H1 (cell line): ENCODE results near the gene POLR1G. TPM values are rescaled to one million over a fixed set of nuclear protein-coding genes. Genes with fewer than 3 reads are reported as not detected.

Source experiments
- CTCF ChIA-PET: fragments of 300-600 bp; sonication (Branson Sonifier 250); formaldehyde crosslinking; loops from one replicate; lab custom pipeline; 2021; ENCODE audit not compliant: partially characterized antibody; lab: Charles Lee
- POLR2A ChIA-PET: fragments of 300-600 bp; sonication (Branson Sonifier 250); formaldehyde crosslinking; loops from one replicate; lab custom pipeline; 2021; ENCODE audit warnings: inconsistent platforms; ENCODE audit not compliant: partially characterized antibody; lab: Charles Lee
- DNase-seq, 2 experiments: peaks; one replicate each; pipeline versions ENCODE4 v3.0.0 to v3.0.0-alpha.2; 2010 to 2022; ENCODE audit warnings: low spot score in 2 of 2, low read depth in 1 of 2, mixed read lengths in 1 of 2
- FAIRE-seq: peaks from 2 replicates; lab custom pipeline; 2011; peaks lifted over from hg19 to GRCh38; lab: Jason Lieb, UNC
- H2AFZ ChIP-seq: 2 replicates; pipeline ENCODE4 v1.8.1; 2012; ENCODE audit warnings: low read length, inconsistent platforms
- H2AK5ac ChIP-seq: 2 replicates; pipeline ENCODE4 v1.6.1; 2013; ENCODE audit warnings: low read depth, low read length
- H2BK120ac ChIP-seq: replicated peaks from 2 replicates; pipeline ENCODE3; 2013; ENCODE audit warnings: low read depth, low read length, inconsistent platforms
- H2BK12ac ChIP-seq: 2 replicates; pipeline ENCODE4 v1.6.1; 2013; ENCODE audit warnings: low read depth, low read length
- H2BK15ac ChIP-seq: 2 replicates; pipeline ENCODE4 v1.6.1; 2013; ENCODE audit warnings: low read length
- H2BK20ac ChIP-seq: 2 replicates; pipeline ENCODE4 v1.6.1; 2013; ENCODE audit warnings: low read length
- H2BK5ac ChIP-seq: 2 replicates; pipeline ENCODE4 v1.6.1; 2013; ENCODE audit warnings: low read depth, low read length
- H3K14ac ChIP-seq: 2 replicates; pipeline ENCODE4 v1.6.1; 2013; ENCODE audit warnings: inconsistent platforms; ENCODE audit not compliant: insufficient read length
- H3K18ac ChIP-seq: 2 replicates; pipeline ENCODE4 v1.6.1; 2013; ENCODE audit warnings: low read length; ENCODE audit errors: extremely low read depth
- H3K23ac ChIP-seq: 2 replicates; pipeline ENCODE4 v1.6.1; 2013; ENCODE audit warnings: inconsistent platforms; ENCODE audit not compliant: insufficient read length
- H3K23me2 ChIP-seq: 2 replicates; pipeline ENCODE4 v1.6.1; 2013; ENCODE audit warnings: low read depth, low read length
- H3K27ac ChIP-seq: 2 replicates; pipeline ENCODE4 v1.6.1; 2011; ENCODE audit warnings: low read depth, low read length, inconsistent platforms
- H3K27me3 ChIP-seq, 4 experiments: replicated peaks in 1 of 4; 1 replicate in 1 of 4; 2 replicates in 3 of 4; pipeline versions ENCODE4 v1.6.1 to v1.8.1; 2011 to 2013; ENCODE audit warnings: low read length in 3 of 4, mild to moderate bottlenecking in 3 of 4, inconsistent platforms in 2 of 4, mixed read lengths in 2 of 4, moderate library complexity in 1 of 4; ENCODE audit not compliant: control insufficient read depth in 3 of 4, insufficient read depth in 3 of 4; ENCODE audit errors: extremely low read depth in 1 of 4
- H3K36me3 ChIP-seq, 4 experiments: 2 replicates each; pipeline versions ENCODE4 v1.6.1 to v1.8.1; 2011 to 2013; ENCODE audit warnings: mild to moderate bottlenecking in 4 of 4, low read length in 3 of 4, moderate library complexity in 2 of 4, control low read depth in 1 of 4, inconsistent platforms in 1 of 4; ENCODE audit not compliant: insufficient read depth in 4 of 4, control insufficient read depth in 2 of 4
- H3K4ac ChIP-seq: replicated peaks from 2 replicates; pipeline ENCODE3; 2013; ENCODE audit warnings: low read length, low read depth, mixed read lengths, inconsistent platforms; ENCODE audit not compliant: insufficient read length
- H3K4me1 ChIP-seq, 4 experiments: replicated peaks in 1 of 4; 1 replicate in 1 of 4; 2 replicates in 3 of 4; pipeline versions ENCODE4 v1.6.1 to v1.8.1; 2011 to 2013; ENCODE audit warnings: low read length in 3 of 4, inconsistent platforms in 2 of 4, mixed read lengths in 1 of 4; ENCODE audit not compliant: insufficient read depth in 4 of 4, control insufficient read depth in 3 of 4
- H3K4me2 ChIP-seq, 2 experiments: 2 replicates each; pipeline versions ENCODE4 v1.6.1 to v1.8.1; 2011 to 2013; ENCODE audit warnings: low read depth in 2 of 2, low read length in 2 of 2, control low read depth in 1 of 2, inconsistent platforms in 1 of 2, mild to moderate bottlenecking in 1 of 2; ENCODE audit not compliant: insufficient read depth in 1 of 2
- H3K4me3 ChIP-seq, 4 experiments: fragments of 200-600, 300-600 bp in 1 of 4; sonication (generic), shearing (Covaris generic), sonication (Bioruptor Twin) in 1 of 4; 2 replicates each; pipeline versions ENCODE4 v1.5.1 to v1.8.1; 2011 to 2016; ENCODE audit warnings: low read length in 4 of 4, low read depth in 3 of 4, control low read depth in 2 of 4, inconsistent platforms in 2 of 4, mild to moderate bottlenecking in 2 of 4, mixed read lengths in 1 of 4, moderate library complexity in 1 of 4; ENCODE audit not compliant: insufficient read depth in 2 of 4; ENCODE audit errors: extremely low read depth in 1 of 4
- H3K56ac ChIP-seq: replicated peaks from 2 replicates; pipeline ENCODE3; 2013; ENCODE audit warnings: low read depth, mild to moderate bottlenecking, mixed read lengths, low read length, inconsistent platforms; ENCODE audit not compliant: insufficient read length
- H3K79me1 ChIP-seq: 2 replicates; pipeline ENCODE4 v1.6.1; 2013; ENCODE audit warnings: low read depth, low read length, control low read depth
- H3K79me2 ChIP-seq, 2 experiments: 2 replicates each; pipeline versions ENCODE4 v1.6.1 to v1.8.1; 2012 to 2013; ENCODE audit warnings: low read length in 2 of 2, mild to moderate bottlenecking in 2 of 2, inconsistent platforms in 1 of 2; ENCODE audit not compliant: insufficient read depth in 2 of 2, control insufficient read depth in 1 of 2
- H3K9ac ChIP-seq, 4 experiments: replicated peaks in 1 of 4; 1 replicate in 1 of 4; 2 replicates in 3 of 4; pipeline versions ENCODE4 v1.6.1 to v1.8.1; 2011 to 2013; ENCODE audit warnings: low read depth in 3 of 4, low read length in 3 of 4, control low read depth in 2 of 4, mild to moderate bottlenecking in 2 of 4, moderate library complexity in 2 of 4, inconsistent platforms in 1 of 4; ENCODE audit errors: extremely low read depth in 1 of 4
- H3K9me3 ChIP-seq, 2 experiments: 2 replicates each; pipeline versions ENCODE4 v1.6.1 to v1.8.1; 2012 to 2013; ENCODE audit warnings: mild to moderate bottlenecking in 2 of 2, moderate library complexity in 2 of 2, control low read depth in 1 of 2, inconsistent platforms in 1 of 2, low read depth in 1 of 2, low read length in 1 of 2, mixed read lengths in 1 of 2; ENCODE audit not compliant: insufficient read depth in 2 of 2
- H4K20me1 ChIP-seq, 2 experiments: replicated peaks in 1 of 2; 2 replicates each; pipeline versions ENCODE3 to v1.8.1; 2011 to 2013; ENCODE audit warnings: inconsistent platforms in 2 of 2, low read length in 2 of 2, mild to moderate bottlenecking in 1 of 2; ENCODE audit not compliant: insufficient read depth in 2 of 2, control insufficient read depth in 1 of 2
- H4K5ac ChIP-seq: 2 replicates; pipeline ENCODE4 v1.6.1; 2013; ENCODE audit warnings: low read length, low read depth, mixed read lengths, inconsistent platforms; ENCODE audit not compliant: insufficient read length
- H4K8ac ChIP-seq: 2 replicates; pipeline ENCODE4 v1.8.0; 2013; ENCODE audit warnings: mild to moderate bottlenecking, moderate library complexity, low read length, inconsistent platforms; ENCODE audit not compliant: insufficient read depth; ENCODE audit errors: extremely low read depth
- H4K91ac ChIP-seq: replicated peaks from 2 replicates; pipeline ENCODE3; 2013; ENCODE audit warnings: low read length, mixed read lengths, inconsistent platforms; ENCODE audit not compliant: insufficient read length
- ASH2L ChIP-seq: fragments of 200-600, 300-600 bp; sonication (generic); IDR thresholded peaks from one replicate; pipeline ENCODE4 v1.7.1; 2017; ENCODE audit warnings: low read length
- EZH2 ChIP-seq: fragments of 200-600 bp; sonication (generic); IDR thresholded peaks from 2 replicates; pipeline ENCODE4 v1.7.1; 2012; ENCODE audit warnings: low read depth, mild to moderate bottlenecking, moderate library complexity, low read length, inconsistent platforms; ENCODE audit not compliant: severe bottlenecking
- GABPA ChIP-seq: IDR thresholded peaks from 2 replicates; pipeline ENCODE4 v1.6.1; 2011; ENCODE audit warnings: mild to moderate bottlenecking, low read length, moderate library complexity, borderline replicate concordance; ENCODE audit not compliant: insufficient read depth
- NRF1 ChIP-seq: IDR thresholded peaks from 2 replicates; pipeline ENCODE4 v1.6.1; 2011; ENCODE audit warnings: mild to moderate bottlenecking, low read depth, low read length, improper control_type of control experiment
- POLR2A ChIP-seq, 2 experiments: IDR thresholded peaks; 1 replicate in 1 of 2; 2 replicates in 1 of 2; pipeline ENCODE4 v1.6.1; 2011; ENCODE audit warnings: low read depth in 2 of 2, low read length in 2 of 2, mild to moderate bottlenecking in 2 of 2; ENCODE audit errors: control extremely low read depth in 1 of 2
- POU5F1 ChIP-seq: IDR thresholded peaks from 2 replicates; pipeline ENCODE4 v1.6.1; 2011; ENCODE audit warnings: low read depth, mild to moderate bottlenecking, low read length, moderate library complexity
- RFX5 ChIP-seq: IDR thresholded peaks from 2 replicates; pipeline ENCODE4 v1.6.1; 2011; ENCODE audit warnings: low read depth, low read length, improper control_type of control experiment, borderline replicate concordance
- SP2 ChIP-seq: IDR thresholded peaks from 2 replicates; pipeline ENCODE4 v1.6.1; 2012; ENCODE audit warnings: mild to moderate bottlenecking, low read length, inconsistent platforms
- TEAD4 ChIP-seq: IDR thresholded peaks from 2 replicates; pipeline ENCODE4 v1.6.1; 2012; ENCODE audit warnings: low read depth, low read length, inconsistent platforms, mixed read lengths
- WGBS, 2 experiments: shearing (Covaris generic) in 1 of 2; methylation state at CpG; one replicate each; pipeline versions ENCODE4 v1.1.6 to v1.1.7; 2013 to 2015; ENCODE audit warnings: low lambda C conversion rate in 2 of 2, mixed read lengths in 2 of 2, inconsistent platforms in 1 of 2, low coverage in 1 of 2, missing lambda C conversion rate in 1 of 2; ENCODE audit not compliant: insufficient replicate concordance in 2 of 2, insufficient coverage in 1 of 2, insufficient read length in 1 of 2; ENCODE audit errors: extremely low coverage in 1 of 2, missing lambda C conversion rate in 1 of 2; 5-methylcytosine and 5-hydroxymethylcytosine counted together
- polyA plus RNA-seq, 7 experiments: library from polyadenylated mRNA; depleted of rRNA in 3 of 7; stranded (reverse) in 5 of 7; unstranded in 2 of 7; fragments of >200 nt in 5 of 7; fragments of 200-250 nt in 2 of 7; gene quantifications; 1 replicate in 5 of 7; 2 replicates in 1 of 7; 4 replicates in 1 of 7; pipeline versions ENCODE4 v1.2.1 to v1.2.3, GENCODE V29; 2011 to 2013; ENCODE audit warnings: missing spikeins in 2 of 7, mixed read lengths in 2 of 7
- total RNA-seq: library from RNA; stranded (reverse); fragmentation: NEBNext Ultra II Directional; extraction: Animal tissue kit (Norgen Biotek cat#: 25700); gene quantifications from 2 replicates; pipeline ENCODE4 v1.2.1, GENCODE V29; 2021
- TF ChIP-seq, protein P1 (sequence below): IDR thresholded peaks from 2 replicates; pipeline ENCODE4 v1.6.1; 2011; ENCODE audit warnings: low read length, improper control_type of control experiment

POLR1G gene
- total and polyA plus RNA-seq, 2 of the 8 experiments (the other 6 are each of a cell fraction or from before 2014, with no cell fraction given): 16.8 to 34.8 TPM

DNA sequence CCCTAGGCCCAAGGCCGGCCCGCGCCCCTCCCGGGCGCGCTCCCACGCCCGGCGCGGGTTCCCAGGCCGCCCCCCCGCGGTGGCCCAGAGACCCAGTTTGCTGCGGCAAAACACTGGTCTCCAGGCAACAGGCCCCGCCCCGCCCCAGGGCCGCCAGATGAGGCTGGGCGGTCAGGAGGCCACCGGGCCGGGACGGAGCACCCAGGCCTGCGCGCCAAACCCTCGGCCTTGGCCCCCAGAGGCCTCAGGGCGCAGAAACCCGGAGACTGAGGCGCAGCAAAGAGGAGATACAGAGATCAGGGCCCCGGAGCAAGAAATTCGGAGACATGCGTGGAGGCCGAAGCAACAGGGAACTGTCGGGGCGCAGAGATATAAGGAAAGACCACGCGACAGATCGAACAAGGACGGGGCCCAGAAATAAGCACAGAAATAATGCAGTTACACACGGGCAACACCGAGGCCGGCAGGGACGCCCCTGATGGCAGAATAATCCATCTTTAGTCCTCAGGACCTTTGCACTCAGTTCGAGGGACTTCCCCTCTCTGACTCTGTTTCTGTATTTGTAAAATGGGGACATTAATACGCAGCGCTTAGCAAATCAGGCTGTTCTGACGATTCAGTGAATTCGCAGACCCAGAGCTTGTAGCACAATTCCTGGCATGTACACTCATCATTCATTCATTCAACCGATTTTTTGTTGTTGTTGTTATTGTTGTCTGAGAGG lies 38.0 kb downstream of the POLR1G start:
- Histone ChIP-seq H3K9ac (peak overlapping the region in 2 of 4 experiments; percentile 67 to 74; a peak in 4 of 7 replicates), H3K18ac (peak overlapping the region; percentile 48), H3K4ac (no peak overlapping the region), H3K23ac (no peak overlapping the region), H3K4me1 (peaks cover 6 to 17% (median 11%) of the 10 kb centered on the region in 4 experiments), H3K27me3 (peaks cover 0 to 5% (median 3%) of the 10 kb centered on the region in 4 experiments; a peak in 5 of 7 replicates), H3K79me1 (no peaks in the 10 kb centered on the region), H4K20me1 (no peaks in the 10 kb centered on the region), H2BK120ac (no peak overlapping the region), H3K36me3 (no peaks in the 10 kb centered on the region), H4K91ac (no peak overlapping the region), H2AFZ (peak overlapping the region; percentile 79), H3K23me2 (peaks cover 12% of the 10 kb centered on the region), H3K56ac (no peak overlapping the region), H2BK5ac (0 out of 2 replicates have a peak overlapping the region, but pooled peaks have one; percentile 35), H3K4me3 (peak overlapping the region; percentile 38 to 72 (median 50); a peak in 7 of 8 replicates), H3K79me2 (no peaks in the 10 kb centered on the region), H2AK5ac (peak overlapping the region; percentile 82; the same call in 1 of the 2 replicates), H3K27ac (peak overlapping the region; percentile 32; the same call in 1 of the 2 replicates), H3K14ac (no peak overlapping the region), H4K5ac (no peak overlapping the region), H4K8ac (peak overlapping the region; percentile 69; the same call in 1 of the 2 replicates), H2BK12ac (peak overlapping the region; percentile 98; the same call in 1 of the 2 replicates), H3K9me3 (no peaks in the 10 kb centered on the region), H3K4me2 (peak overlapping the region; percentile 77 to 97), H2BK15ac (no peak overlapping the region), H2BK20ac (no peak overlapping the region)
- FAIRE-seq: no peak
- ChIA-PET POLR2A (interaction anchor here (0.6 to 1.9 kb wide), 9 partner anchors 9 to 195 kb away, joined by 3 to 12 read pairs (median 4); partner anchors contain the start of genes FOSB and RTN2), CTCF (interaction anchor here (1.0 to 6.3 kb wide), 6 partner anchors 13 to 41 kb away, joined by 4 to 145 read pairs (median 20); partner anchors contain the start of gene FOSB)
- peak in 1 of 2 experiments; percentile 96 for DNase-seq
- 25% methylated on average over 33 of the region's 47 CpGs; no CpG with 5 or more reads in 1 of the 2 experiments for WGBS, 2 experiments
- TF ChIP-seq EZH2: no peak
- no peak for TF ChIP-seq TEAD4
- TF ChIP-seq POU5F1: no peak
- TF ChIP-seq SP2: no peak
- no peak for TF ChIP-seq RFX5
- no peak; a peak in 1 of 3 replicates for TF ChIP-seq POLR2A (IDR thresholded peaks at IDR 0.05; ENCODE audit: control extremely low read depth in 1 of 2, low read depth in 2 of 2, low read length in 2 of 2)
- TF ChIP-seq, protein P1, sequence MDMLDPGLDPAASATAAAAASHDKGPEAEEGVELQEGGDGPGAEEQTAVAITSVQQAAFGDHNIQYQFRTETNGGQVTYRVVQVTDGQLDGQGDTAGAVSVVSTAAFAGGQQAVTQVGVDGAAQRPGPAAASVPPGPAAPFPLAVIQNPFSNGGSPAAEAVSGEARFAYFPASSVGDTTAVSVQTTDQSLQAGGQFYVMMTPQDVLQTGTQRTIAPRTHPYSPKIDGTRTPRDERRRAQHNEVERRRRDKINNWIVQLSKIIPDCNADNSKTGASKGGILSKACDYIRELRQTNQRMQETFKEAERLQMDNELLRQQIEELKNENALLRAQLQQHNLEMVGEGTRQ: no peak
- TF ChIP-seq NRF1: no peak
- peak; percentile 23 for TF ChIP-seq ASH2L
- no peak for TF ChIP-seq GABPA
